ENCODE results near the gene ZNF260.

The ZNF260 gene

DNA sequence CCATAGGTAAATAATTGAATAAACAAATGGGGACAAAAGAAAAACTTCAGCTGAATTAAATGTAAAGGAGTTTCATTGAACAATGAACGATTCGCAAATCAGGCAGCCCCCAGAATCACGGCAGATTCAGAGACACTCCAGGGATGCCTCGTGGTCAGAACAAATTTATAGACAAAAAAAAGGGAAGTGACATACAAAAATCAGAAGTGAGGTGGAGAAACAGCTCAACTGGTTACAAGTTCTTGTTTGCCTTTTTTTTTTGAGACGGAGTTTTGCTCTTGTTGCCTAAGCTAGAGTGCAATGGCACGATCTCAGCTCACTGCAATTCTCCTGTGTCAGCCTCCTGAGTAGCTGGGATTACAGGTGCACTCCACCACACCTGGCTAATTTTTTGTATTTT, 44.4 kb downstream of the ZNF260 start:
- no peak overlapping the region for H3K4me3 ChIP-seq (ENCODE audit: low read depth, low read length)
- DNase-seq (ENCODE audit: low read depth, low spot score), result no peak
- TF ChIP-seq, protein P1, sequence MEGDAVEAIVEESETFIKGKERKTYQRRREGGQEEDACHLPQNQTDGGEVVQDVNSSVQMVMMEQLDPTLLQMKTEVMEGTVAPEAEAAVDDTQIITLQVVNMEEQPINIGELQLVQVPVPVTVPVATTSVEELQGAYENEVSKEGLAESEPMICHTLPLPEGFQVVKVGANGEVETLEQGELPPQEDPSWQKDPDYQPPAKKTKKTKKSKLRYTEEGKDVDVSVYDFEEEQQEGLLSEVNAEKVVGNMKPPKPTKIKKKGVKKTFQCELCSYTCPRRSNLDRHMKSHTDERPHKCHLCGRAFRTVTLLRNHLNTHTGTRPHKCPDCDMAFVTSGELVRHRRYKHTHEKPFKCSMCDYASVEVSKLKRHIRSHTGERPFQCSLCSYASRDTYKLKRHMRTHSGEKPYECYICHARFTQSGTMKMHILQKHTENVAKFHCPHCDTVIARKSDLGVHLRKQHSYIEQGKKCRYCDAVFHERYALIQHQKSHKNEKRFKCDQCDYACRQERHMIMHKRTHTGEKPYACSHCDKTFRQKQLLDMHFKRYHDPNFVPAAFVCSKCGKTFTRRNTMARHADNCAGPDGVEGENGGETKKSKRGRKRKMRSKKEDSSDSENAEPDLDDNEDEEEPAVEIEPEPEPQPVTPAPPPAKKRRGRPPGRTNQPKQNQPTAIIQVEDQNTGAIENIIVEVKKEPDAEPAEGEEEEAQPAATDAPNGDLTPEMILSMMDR (IDR thresholded peaks at IDR 0.05; ENCODE audit: low read depth, low read length), result no peak
- in situ Hi-C loops (cut with HindIII; ENCODE audit: low sequenced_read_pairs), result no loop called here

GRCh38 chr19:36482876-36483275, 45.2 kb downstream of the ZNF260 start:
- no peak for DNase-seq (ENCODE audit: low read depth, low spot score)
- TF ChIP-seq, protein P1 (IDR thresholded peaks at IDR 0.05; ENCODE audit: low read depth, low read length), result no peak
- in situ Hi-C loops (cut with HindIII; ENCODE audit: low sequenced_read_pairs), result no loop called here
- H3K4me3 ChIP-seq (ENCODE audit: low read depth, low read length), result no peak overlapping the region

All from astrocyte of the spinal cord (primary cell).